SU-DHL-6 (cell line): ENCODE measurements around the gene GRIK3.

ENCODE experiments used
- H2AFZ ChIP-seq: fragments of 200-600 bp; sonication (generic); 2 replicates; pipeline ENCODE4 v1.6.1; 2014; ENCODE audit warnings: low read depth, mild to moderate bottlenecking, moderate library complexity, mixed read lengths, antibody characterized with exemption, low read length; ENCODE audit not compliant: severe bottlenecking
- H3F3A ChIP-seq: fragments of 200-600 bp; shearing (Covaris generic); 2 replicates; pipeline ENCODE4 v1.6.0; 2016; ENCODE audit warnings: antibody characterized with exemption, mild to moderate bottlenecking; ENCODE audit not compliant: insufficient read depth
- H3K27ac ChIP-seq: fragments of 200-600 bp; sonication (generic); 2 replicates; pipeline ENCODE4 v1.5.1; 2016; ENCODE audit warnings: low read depth, mild to moderate bottlenecking, low read length, moderate library complexity, mixed read lengths
- H3K27me3 ChIP-seq: fragments of 200-600 bp; sonication (generic), shearing (Covaris generic); 2 replicates; pipeline ENCODE4 v1.6.0; 2014; ENCODE audit warnings: mild to moderate bottlenecking, low read length
- H3K36me3 ChIP-seq: fragments of 200-600 bp; sonication (generic); 2 replicates; pipeline ENCODE4 v1.6.1; 2014; ENCODE audit warnings: mild to moderate bottlenecking, low read length, mixed read lengths
- H3K4me2 ChIP-seq: fragments of 300-600, 200-600 bp; shearing (Covaris generic), sonication (generic); 2 replicates; pipeline ENCODE4 v1.6.0; 2014; ENCODE audit warnings: low read length, low read depth, mild to moderate bottlenecking; ENCODE audit not compliant: poor library complexity, severe bottlenecking
- H3K4me3 ChIP-seq: fragments of 200-600 bp; sonication (generic); 2 replicates; pipeline ENCODE4 v1.5.1; 2014; ENCODE audit warnings: antibody characterized with exemption, low read length, mild to moderate bottlenecking, mixed read lengths; ENCODE audit not compliant: insufficient read depth, poor library complexity, severe bottlenecking
- H3K79me2 ChIP-seq: fragments of 200-600 bp; sonication (generic); 2 replicates; pipeline ENCODE4 v1.6.1; 2014; ENCODE audit warnings: mild to moderate bottlenecking, low read length, moderate library complexity; ENCODE audit not compliant: insufficient read depth
- H3K9ac ChIP-seq: fragments of 200-600 bp; sonication (generic); 2 replicates; pipeline ENCODE4 v1.7.0; 2014; ENCODE audit warnings: mild to moderate bottlenecking, low read length
- H3K9me2 ChIP-seq: fragments of 200-600 bp; sonication (generic); replicated peaks from 2 replicates; pipeline ENCODE4 v1.6.1; 2014; ENCODE audit warnings: low read length; ENCODE audit not compliant: insufficient read depth
- H3K9me3 ChIP-seq: fragments of 200-600 bp; sonication (generic); 2 replicates; pipeline ENCODE4 v1.6.1; 2014; ENCODE audit warnings: low read length, mixed read lengths; ENCODE audit not compliant: insufficient read depth
- H4K20me1 ChIP-seq: fragments of 200-600 bp; sonication (generic); 2 replicates; pipeline ENCODE4 v1.6.1; 2014; ENCODE audit warnings: low read depth, mild to moderate bottlenecking, antibody characterized with exemption, low read length, moderate library complexity, mixed read lengths
- CTCF ChIP-seq: fragments of 200-600 bp; sonication (generic); IDR thresholded peaks from one replicate; pipeline ENCODE4 v1.5.1; 2017; ENCODE audit warnings: antibody characterized with exemption, mild to moderate bottlenecking, low read length, moderate library complexity; ENCODE audit not compliant: insufficient read depth, poor library complexity, severe bottlenecking
- EZH2phosphoT487 ChIP-seq: fragments of 200-600 bp; sonication (generic), shearing (Covaris generic); conservative IDR thresholded peaks from 2 replicates; pipeline ENCODE4 v1.6.1; 2018; ENCODE audit warnings: mild to moderate bottlenecking, antibody characterized with exemption, low read length, moderate library complexity, mixed read lengths

Gene GRIK3

GRCh38 chr1:36842448-36842847 lies 191.9 kb downstream of the GRIK3 start:
- no peaks in the 10 kb centered on the region for H3K27me3 ChIP-seq
- no peaks in the 10 kb centered on the region for H3K79me2 ChIP-seq

DNA sequence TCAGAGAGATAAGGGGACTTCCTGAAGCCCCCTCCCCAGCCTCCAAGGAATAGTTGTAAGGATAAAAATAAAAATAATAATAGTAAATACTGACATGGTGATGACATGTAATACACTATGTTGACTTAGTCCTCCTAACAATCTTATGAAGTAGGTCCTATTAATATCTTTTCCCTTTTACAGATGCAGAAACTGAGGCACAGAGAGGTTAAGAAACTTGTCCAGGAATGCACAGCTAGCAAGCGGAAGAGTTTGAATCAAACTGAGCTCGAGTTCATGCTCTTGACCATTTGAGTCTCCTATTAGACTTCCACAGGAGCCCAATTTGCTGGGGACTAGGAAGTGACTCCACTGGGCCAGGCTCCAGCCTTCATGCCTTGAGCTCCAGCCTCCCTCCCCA lies 194.8 kb downstream of the GRIK3 start:
- H3K4me2 ChIP-seq = no peak overlapping the region
- H3K9me3 ChIP-seq = no peaks in the 10 kb centered on the region
- no peak for TF ChIP-seq CTCF
- TF ChIP-seq EZH2phosphoT487 = no peak
- no peaks in the 10 kb centered on the region for H4K20me1 ChIP-seq
- H3F3A ChIP-seq = no peaks in the 10 kb centered on the region
- no peak overlapping the region for H3K4me3 ChIP-seq
- H3K79me2 ChIP-seq = no peaks in the 10 kb centered on the region
- no peak overlapping the region for H2AFZ ChIP-seq
- H3K9me2 ChIP-seq = no peaks in the 10 kb centered on the region
- no peaks in the 10 kb centered on the region for H3K27me3 ChIP-seq
- H3K9ac ChIP-seq = no peak overlapping the region
- no peaks in the 10 kb centered on the region for H3K36me3 ChIP-seq
- no peak overlapping the region for H3K27ac ChIP-seq

More at GRCh38 chr1:36842448-36842847, 191.9 kb downstream of the GRIK3 start:
- TF ChIP-seq EZH2phosphoT487 (no peak), CTCF (no peak)
- Histone ChIP-seq H3K9ac (no peak overlapping the region), H3K9me2 (no peaks in the 10 kb centered on the region), H3K9me3 (no peaks in the 10 kb centered on the region), H3K27ac (no peak overlapping the region), H3K4me2 (no peak overlapping the region), H3K36me3 (no peaks in the 10 kb centered on the region), H3F3A (no peaks in the 10 kb centered on the region), H4K20me1 (no peaks in the 10 kb centered on the region), H2AFZ (no peak overlapping the region), H3K4me3 (no peak overlapping the region)

GRCh38 chr1:36838888-36839287 lies 195.4 kb downstream of the GRIK3 start:
- Histone ChIP-seq H3K9me2 (no peaks in the 10 kb centered on the region), H3K9ac (no peak overlapping the region)
- TF ChIP-seq EZH2phosphoT487 (no peak), CTCF (no peak)

More at GRCh38 chr1:36838888-36839287, 195.4 kb downstream of the GRIK3 start:
- H4K20me1 ChIP-seq = no peaks in the 10 kb centered on the region
- no peaks in the 10 kb centered on the region for H3K79me2 ChIP-seq
- H3K4me2 ChIP-seq = no peak overlapping the region
- no peaks in the 10 kb centered on the region for H3K36me3 ChIP-seq
- H3K27ac ChIP-seq = no peak overlapping the region
- no peak overlapping the region for H2AFZ ChIP-seq
- H3F3A ChIP-seq = no peaks in the 10 kb centered on the region
- H3K4me3 ChIP-seq = no peak overlapping the region
- no peaks in the 10 kb centered on the region for H3K9me3 ChIP-seq
- H3K27me3 ChIP-seq = no peaks in the 10 kb centered on the region
